ENCODE results near the gene DUOXA2. TPM values are rescaled to one million over a fixed set of nuclear protein-coding genes. Genes with fewer than 3 reads are reported as not detected.
"Not testable (repeated sequence)": the region's sequence is repeated elsewhere in the genome, so short reads cannot be mapped to it uniquely, and the experiment has no call there.

Gene DUOXA2
- total and polyA plus RNA-seq, 11 donors: 0.03 TPM; not detected in 10

DNA sequence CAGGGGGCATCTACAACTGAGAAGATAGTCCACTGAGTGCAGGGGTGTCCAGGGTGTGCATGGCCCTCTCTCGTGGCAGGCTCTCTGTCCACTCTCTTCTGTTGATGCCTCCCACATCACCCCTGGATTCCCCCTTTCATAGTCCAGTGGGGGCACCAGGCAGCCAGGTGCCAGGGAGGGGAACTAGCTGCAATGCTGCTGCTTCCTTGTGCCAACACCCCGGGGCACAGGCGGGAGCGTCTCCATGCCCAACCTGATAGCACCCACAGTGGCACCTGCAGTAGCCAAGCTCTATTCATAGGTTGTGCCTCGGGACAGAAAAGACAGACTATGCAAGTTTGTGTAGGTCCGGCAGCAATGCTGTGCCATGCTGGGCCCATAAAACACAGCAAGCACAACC lies 11.9 kb upstream of the DUOXA2 start:
- intact Hi-C loops (cut with DNase I): no loop called here

GRCh38 chr15:45104170-45104569 lies 10.0 kb upstream of the DUOXA2 start:
- WGBS, 4 donors: 86 to 90% (median 88%) methylated on average over 8 to 9 of the region's 9 CpGs

More for the DNA sequence above, 11.9 kb upstream of the DUOXA2 start:
- H3K36me3 ChIP-seq: no peaks in the 10 kb centered on the region
- H3K27me3 ChIP-seq: peaks cover 0 to 1% (median 0%) of the 10 kb centered on the region in 9 donors
- H3K4me3 ChIP-seq: no peak overlapping the region
- H3K4me1 ChIP-seq: no peaks in the 10 kb centered on the region
- TF ChIP-seq POLR2A (IDR thresholded peaks at IDR 0.05) (no peak), CTCF (IDR thresholded peaks at IDR 0.05) (no peak)
- no peak for DNase-seq
- 92 to 100% (median 94%) methylated on average over 1 to 6 of the region's 6 CpGs for WGBS, 4 donors
- ATAC-seq: no peak
- H3K27ac ChIP-seq: no peak overlapping the region
- H3K9me3 ChIP-seq: no peaks in the 10 kb centered on the region

GRCh38 chr15:45105586-45105985 lies 8.5 kb upstream of the DUOXA2 start:
- TF ChIP-seq POLR2A (IDR thresholded peaks at IDR 0.05): no peak
- no peak for TF ChIP-seq CTCF (IDR thresholded peaks at IDR 0.05)
- no peak for ATAC-seq
- 87 to 93% (median 91%) methylated on average over 11 of the region's 11 CpGs for WGBS, 4 donors
- Histone ChIP-seq H3K4me3 (no peak overlapping the region), H3K4me1 (no peaks in the 10 kb centered on the region), H3K27ac (no peak overlapping the region), H3K36me3 (no peaks in the 10 kb centered on the region), H3K9me3 (no peaks in the 10 kb centered on the region), H3K27me3 (peaks cover 0 to 30% (median 10%) of the 10 kb centered on the region in 9 donors)
- no peak for DNase-seq
- intact Hi-C loops (cut with DNase I): no loop called here

More at GRCh38 chr15:45104170-45104569, 10.0 kb upstream of the DUOXA2 start:
- peaks cover 0 to 15% (median 3%) of the 10 kb centered on the region in 9 donors for H3K27me3 ChIP-seq
- H3K9me3 ChIP-seq; ATAC-seq; intact Hi-C loops (cut with DNase I); H3K4me1 ChIP-seq; H3K4me3 ChIP-seq; DNase-seq; H3K27ac ChIP-seq; H3K36me3 ChIP-seq: not testable (repeated sequence)

DNA sequence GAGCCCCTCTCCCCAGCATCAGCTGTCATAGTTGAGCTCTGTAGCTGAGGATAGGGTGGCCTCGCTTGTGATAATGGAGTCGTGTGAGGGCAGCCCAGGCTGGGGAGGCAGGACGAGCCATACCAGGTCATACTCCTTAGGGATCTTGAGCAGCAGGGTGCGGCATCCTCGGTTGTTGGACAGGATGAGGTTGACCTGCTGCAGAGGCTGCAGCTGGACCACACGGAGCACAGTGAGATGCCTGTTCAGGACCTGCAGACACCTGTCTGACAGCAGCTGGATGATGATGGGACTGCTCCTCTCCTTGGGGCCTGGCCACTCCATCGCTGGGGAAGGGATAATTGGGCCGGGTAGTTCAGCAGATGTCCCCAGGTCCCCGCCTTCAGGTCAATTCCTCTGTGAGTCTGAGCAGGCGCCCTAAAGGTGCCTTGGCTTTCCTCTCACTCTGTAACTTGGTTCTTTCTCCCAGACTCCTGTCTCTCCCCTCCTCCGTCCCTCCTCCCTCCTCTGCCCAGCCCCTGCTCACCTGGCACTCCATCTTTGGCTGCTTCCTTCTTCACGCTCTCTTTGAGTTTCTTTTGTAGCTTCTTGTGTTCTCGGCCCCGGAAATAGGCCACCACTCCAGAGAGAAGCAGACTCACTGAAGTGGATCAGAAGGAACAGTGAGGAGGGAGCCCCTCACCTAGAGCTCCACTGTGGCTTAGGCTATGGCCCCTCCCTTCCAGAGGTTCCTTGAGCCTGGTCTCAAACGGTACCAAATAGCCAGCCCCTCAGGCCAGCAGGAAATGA lies 7.9 kb upstream of the DUOXA2 start:
- Histone ChIP-seq H3K4me3 (no peak overlapping the region), H3K27me3 (peaks cover 0 to 30% (median 10%) of the 10 kb centered on the region in 9 donors), H3K36me3 (no peaks in the 10 kb centered on the region), H3K4me1 (no peaks in the 10 kb centered on the region), H3K27ac (no peak overlapping the region), H3K9me3 (no peaks in the 10 kb centered on the region)
- intact Hi-C loops (cut with DNase I): no loop called here
- ATAC-seq (no peak), DNase-seq (no peak)
- TF ChIP-seq CTCF (IDR thresholded peaks at IDR 0.05) (no peak), POLR2A (IDR thresholded peaks at IDR 0.05) (no peak)
- WGBS, 4 donors: 75 to 82% (median 79%) methylated on average over 12 to 15 of the region's 15 CpGs
